PFSK-1 (cell line): ENCODE measurements around the gene SLC39A10.

Experiments used
- FOXP2 ChIP-seq: optimal IDR thresholded peaks from 2 replicates; pipeline ENCODE3; 2011; ENCODE audit warnings: borderline replicate concordance, control low read depth, inconsistent platforms; ENCODE audit not compliant: insufficient read depth; ENCODE audit errors: extremely low read length, extremely low read depth
- POLR2AphosphoS5 ChIP-seq: IDR thresholded peaks from 2 replicates; pipeline ENCODE4 v1.6.1; 2012; ENCODE audit warnings: low read depth, mild to moderate bottlenecking, control low read depth, low read length, moderate library complexity
- SIN3A ChIP-seq: IDR thresholded peaks from 2 replicates; pipeline ENCODE4 v1.6.1; 2012; ENCODE audit warnings: mild to moderate bottlenecking, low read length, moderate library complexity, borderline replicate concordance; ENCODE audit not compliant: insufficient read depth
- TAF1 ChIP-seq: IDR thresholded peaks from 2 replicates; pipeline ENCODE4 v1.6.1; 2012; ENCODE audit warnings: low read length, control low read depth, borderline replicate concordance; ENCODE audit not compliant: insufficient read depth
- TF ChIP-seq, protein P1 (sequence below), 2 experiments: IDR thresholded peaks; 2 replicates each; pipeline versions ENCODE4 v1.6.1 to v1.8.0; 2011 to 2012; ENCODE audit warnings: low read depth in 2 of 2, low read length in 2 of 2, control low read depth in 1 of 2, inconsistent platforms in 1 of 2, mild to moderate bottlenecking in 1 of 2, moderate library complexity in 1 of 2; ENCODE audit not compliant: insufficient read depth in 1 of 2

SLC39A10 gene

DNA sequence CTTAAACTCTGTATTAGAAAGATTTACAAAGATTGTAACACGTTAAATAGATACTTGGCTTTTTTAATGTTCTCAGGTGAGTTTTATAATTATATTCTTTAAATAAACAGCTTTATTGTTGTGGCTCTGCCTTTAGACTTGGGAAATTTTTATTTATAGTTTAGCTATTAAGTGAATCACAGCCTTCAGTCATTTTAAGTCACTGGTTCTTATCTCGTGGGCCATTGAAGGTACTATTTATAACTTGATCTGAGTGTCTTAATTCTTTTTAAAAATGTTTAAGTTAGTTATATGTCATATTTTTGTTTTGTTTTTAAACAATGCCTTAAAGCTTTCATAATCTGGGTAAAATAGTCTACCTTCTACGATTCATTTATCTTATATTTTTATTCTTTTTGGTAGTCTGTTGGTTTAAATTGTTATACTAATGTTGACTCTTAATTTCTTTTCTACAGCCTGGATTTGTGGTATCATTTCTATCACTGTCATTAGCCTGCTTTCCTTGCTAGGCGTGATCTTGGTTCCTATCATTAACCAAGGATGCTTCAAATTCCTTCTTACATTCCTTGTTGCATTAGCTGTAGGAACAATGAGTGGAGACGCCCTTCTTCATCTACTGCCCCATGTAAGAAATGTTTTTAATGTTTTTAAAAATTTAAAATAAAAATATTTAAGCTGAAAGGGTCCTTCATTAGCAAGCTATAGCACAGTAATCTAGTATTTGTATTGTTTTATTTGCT is 49.3 kb downstream of the SLC39A10 start:
- TF ChIP-seq FOXP2: no peak

- TF ChIP-seq, protein P1, sequence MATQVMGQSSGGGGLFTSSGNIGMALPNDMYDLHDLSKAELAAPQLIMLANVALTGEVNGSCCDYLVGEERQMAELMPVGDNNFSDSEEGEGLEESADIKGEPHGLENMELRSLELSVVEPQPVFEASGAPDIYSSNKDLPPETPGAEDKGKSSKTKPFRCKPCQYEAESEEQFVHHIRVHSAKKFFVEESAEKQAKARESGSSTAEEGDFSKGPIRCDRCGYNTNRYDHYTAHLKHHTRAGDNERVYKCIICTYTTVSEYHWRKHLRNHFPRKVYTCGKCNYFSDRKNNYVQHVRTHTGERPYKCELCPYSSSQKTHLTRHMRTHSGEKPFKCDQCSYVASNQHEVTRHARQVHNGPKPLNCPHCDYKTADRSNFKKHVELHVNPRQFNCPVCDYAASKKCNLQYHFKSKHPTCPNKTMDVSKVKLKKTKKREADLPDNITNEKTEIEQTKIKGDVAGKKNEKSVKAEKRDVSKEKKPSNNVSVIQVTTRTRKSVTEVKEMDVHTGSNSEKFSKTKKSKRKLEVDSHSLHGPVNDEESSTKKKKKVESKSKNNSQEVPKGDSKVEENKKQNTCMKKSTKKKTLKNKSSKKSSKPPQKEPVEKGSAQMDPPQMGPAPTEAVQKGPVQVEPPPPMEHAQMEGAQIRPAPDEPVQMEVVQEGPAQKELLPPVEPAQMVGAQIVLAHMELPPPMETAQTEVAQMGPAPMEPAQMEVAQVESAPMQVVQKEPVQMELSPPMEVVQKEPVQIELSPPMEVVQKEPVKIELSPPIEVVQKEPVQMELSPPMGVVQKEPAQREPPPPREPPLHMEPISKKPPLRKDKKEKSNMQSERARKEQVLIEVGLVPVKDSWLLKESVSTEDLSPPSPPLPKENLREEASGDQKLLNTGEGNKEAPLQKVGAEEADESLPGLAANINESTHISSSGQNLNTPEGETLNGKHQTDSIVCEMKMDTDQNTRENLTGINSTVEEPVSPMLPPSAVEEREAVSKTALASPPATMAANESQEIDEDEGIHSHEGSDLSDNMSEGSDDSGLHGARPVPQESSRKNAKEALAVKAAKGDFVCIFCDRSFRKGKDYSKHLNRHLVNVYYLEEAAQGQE (IDR thresholded peaks at IDR 0.05; ENCODE audit: insufficient read depth in 1 of 2, low read depth in 2 of 2, low read length in 2 of 2): no peak
- TF ChIP-seq POLR2AphosphoS5: no peak
- no peak for TF ChIP-seq SIN3A
- no peak for TF ChIP-seq FOXP2
- TF ChIP-seq TAF1: no peak
Measured at GRCh38 chr2:195709901-195710806, 53.1 kb downstream of the SLC39A10 start.

DNA sequence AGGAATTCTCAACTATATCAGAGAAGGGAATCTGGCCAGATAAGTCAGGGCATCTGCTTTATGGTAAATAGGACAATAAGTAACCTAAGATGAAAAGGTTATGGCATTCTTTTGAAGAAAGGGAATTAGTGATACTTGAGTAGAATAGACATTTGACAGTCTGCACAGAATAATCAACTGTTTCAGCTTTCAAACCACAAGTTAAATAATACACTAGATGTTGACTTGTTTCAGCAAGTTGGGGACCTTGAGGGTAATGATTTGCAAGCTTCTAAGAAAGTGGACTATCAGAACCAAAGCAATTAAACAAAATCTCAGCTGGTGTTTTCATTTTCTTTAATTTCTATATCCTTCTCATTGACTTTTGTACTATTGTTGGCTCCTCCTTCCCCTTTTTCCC is 54.5 kb downstream of the SLC39A10 start:
- TF ChIP-seq SIN3A: no peak
- TF ChIP-seq, protein P1 (IDR thresholded peaks at IDR 0.05; ENCODE audit: insufficient read depth in 1 of 2, low read depth in 2 of 2, low read length in 2 of 2): no peak
- no peak for TF ChIP-seq FOXP2
- TF ChIP-seq POLR2AphosphoS5: no peak
- no peak for TF ChIP-seq TAF1

- TF ChIP-seq FOXP2 (no peak), SIN3A (no peak)
Measured at GRCh38 chr2:195716466-195716865, 59.4 kb downstream of the SLC39A10 start.

- TF ChIP-seq TAF1 (no peak), POLR2AphosphoS5 (no peak), FOXP2 (no peak), SIN3A (no peak)
- TF ChIP-seq, protein P1 (IDR thresholded peaks at IDR 0.05; ENCODE audit: insufficient read depth in 1 of 2, low read depth in 2 of 2, low read length in 2 of 2): no peak
Measured at GRCh38 chr2:195721042-195721441, 64.0 kb downstream of the SLC39A10 start.

DNA sequence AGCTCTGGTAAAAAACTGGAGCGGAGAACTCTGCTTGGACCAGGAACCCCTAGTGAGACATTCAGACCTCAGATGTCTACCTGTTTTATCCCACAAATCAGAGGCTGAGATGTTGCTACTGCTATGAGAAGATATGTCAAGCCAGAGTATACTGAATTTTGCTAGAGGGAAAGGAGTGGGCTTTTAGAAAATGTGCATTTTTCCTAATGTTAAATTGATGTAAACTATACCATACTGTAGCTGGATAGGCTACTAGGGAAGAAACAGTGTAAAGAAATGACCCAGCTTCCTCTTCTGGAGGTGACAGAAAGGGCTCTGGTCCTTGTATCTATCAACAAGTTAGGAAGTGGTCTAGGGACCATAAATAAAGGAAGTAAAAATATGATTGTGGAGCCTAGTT is 65.0 kb downstream of the SLC39A10 start:
- TF ChIP-seq SIN3A: no peak
- no peak for TF ChIP-seq FOXP2
- no peak for TF ChIP-seq TAF1
- TF ChIP-seq, protein P1 (IDR thresholded peaks at IDR 0.05; ENCODE audit: insufficient read depth in 1 of 2, low read depth in 2 of 2, low read length in 2 of 2): no peak
- TF ChIP-seq POLR2AphosphoS5: no peak
